Skin epidermis (tissue), 12 donors: ENCODE data around the gene FGFBP3.

Experiments used
- H3K27ac ChIP-seq, 21 experiments: fragments of 200-600 bp; sonication (generic) in 11 of 21; one replicate each; pipeline ENCODE4 v1.5.0; 2020; ENCODE audit warnings: mild to moderate bottlenecking in 3 of 21, inconsistent platforms in 2 of 21, moderate library complexity in 2 of 21
- H3K4me3 ChIP-seq, 7 experiments: fragments of 200-600 bp; sonication (generic) in 2 of 7; one replicate each; pipeline ENCODE4 v1.5.0; 2020; ENCODE audit warnings: inconsistent platforms in 2 of 7, mild to moderate bottlenecking in 2 of 7, moderate library complexity in 1 of 7

FGFBP3 gene

GRCh38 chr10:91864744-91865143, 44.5 kb downstream of the FGFBP3 start:
- H3K4me3 ChIP-seq: no peak overlapping the region
- H3K27ac ChIP-seq: no peak overlapping the region

- H3K27ac ChIP-seq: no peak overlapping the region
- no peak overlapping the region for H3K4me3 ChIP-seq
These were observed 45.2 kb downstream of the FGFBP3 start for GRCh38 chr10:91864099-91864498.

- Histone ChIP-seq H3K4me3 (no peak overlapping the region), H3K27ac (no peak overlapping the region)
These were observed 48.4 kb downstream of the FGFBP3 start for GRCh38 chr10:91860885-91861284.

- Histone ChIP-seq H3K27ac (no peak overlapping the region), H3K4me3 (no peak overlapping the region)
These were observed 52.6 kb downstream of the FGFBP3 start for GRCh38 chr10:91856637-91857036.
